HepG2 (cell line): ENCODE data around the gene CALM1. TPM values are rescaled to one million over a fixed set of nuclear protein-coding genes. Genes with fewer than 3 reads are reported as not detected.

ENCODE experiments used
- FOXA3 ChIP-seq: IDR thresholded peaks from 2 replicates; pipeline ENCODE4 v1.6.1; 2016; ENCODE audit warnings: missing genetic modification reagents, missing compliant biosample characterization
- IKZF4 ChIP-seq: sonication (generic); formaldehyde crosslinking; IDR thresholded peaks from 2 replicates; pipeline ENCODE4 v1.5.1; 2020; ENCODE audit warnings: borderline replicate concordance, mild to moderate bottlenecking, low read depth, missing genetic modification reagents; ENCODE audit errors: not compliant biosample characterization
- MIER2 ChIP-seq: IDR thresholded peaks from 2 replicates; pipeline ENCODE4 v1.6.1; 2016; ENCODE audit warnings: missing biosample characterization, missing genetic modification reagents
- PCBP1 ChIP-seq: fragments of 200-400 bp; formaldehyde crosslinking; IDR thresholded peaks from 2 replicates; pipeline ENCODE4 v1.6.1; 2017; ENCODE audit warnings: mild to moderate bottlenecking, low read depth, low read length, borderline replicate concordance
- POLR2A ChIP-seq, 2 experiments: IDR thresholded peaks; 2 replicates each; pipeline ENCODE4 v1.6.1; 2011; ENCODE audit warnings: low read depth in 2 of 2, low read length in 2 of 2, mild to moderate bottlenecking in 1 of 2, moderate library complexity in 1 of 2; ENCODE audit not compliant: insufficient read depth in 1 of 2
- STAT5B ChIP-seq: sonication (generic); formaldehyde crosslinking; IDR thresholded peaks from 2 replicates; pipeline ENCODE4 v1.4.0; 2020; ENCODE audit warnings: missing genetic modification reagents
- ZNF207 ChIP-seq: fragments of 450-650 bp; IDR thresholded peaks from 2 replicates; pipeline ENCODE4 v1.6.1; 2016; ENCODE audit warnings: antibody characterized with exemption, borderline replicate concordance
- ZSCAN20 ChIP-seq: sonication (generic); formaldehyde crosslinking; IDR thresholded peaks from 2 replicates; pipeline ENCODE4 v1.4.0; 2020; ENCODE audit warnings: missing genetic modification reagents, mild to moderate bottlenecking, borderline replicate concordance
- ZSCAN29 ChIP-seq: sonication (generic); formaldehyde crosslinking; conservative IDR thresholded peaks from 2 replicates; pipeline ENCODE4 v1.4.0; 2020; ENCODE audit warnings: mild to moderate bottlenecking, missing genetic modification reagents
- polyA plus RNA-seq, 8 experiments: library from polyadenylated mRNA; depleted of rRNA in 3 of 8; stranded (reverse) in 7 of 8; unstranded in 1 of 8; fragments of >200 nt; fragmentation: Illumina TruSeq in 4 of 8; extraction: Trizol in 4 of 8; gene quantifications; 2 replicates each; pipeline versions ENCODE4 v1.2.1 to v1.2.3, GENCODE V29; 2011 to 2016; ENCODE audit warnings: low read depth in 4 of 8, missing spikeins in 1 of 8, mixed read lengths in 1 of 8; ENCODE audit not compliant: insufficient read depth in 1 of 8
- total RNA-seq, 5 experiments: library from RNA; depleted of rRNA; stranded (reverse); fragments of >200 nt; fragmentation: Illumina TruSeq; extraction: Trizol; gene quantifications; 2 replicates each; pipeline ENCODE4 v1.2.3, GENCODE V29; 2016; ENCODE audit warnings: low read depth in 1 of 5
- TF ChIP-seq, protein P1 (sequence below): IDR thresholded peaks from 2 replicates; pipeline ENCODE4 v1.6.1; 2012; ENCODE audit warnings: inconsistent platforms
- TF ChIP-seq, protein P2 (sequence below): sonication (generic); formaldehyde crosslinking; IDR thresholded peaks from one replicate; pipeline ENCODE4 v1.5.1; 2020; ENCODE audit warnings: mild to moderate bottlenecking, missing genetic modification reagents; ENCODE audit errors: not compliant biosample characterization
- TF ChIP-seq, protein P3 (sequence below): sonication (generic); formaldehyde crosslinking; IDR thresholded peaks from 2 replicates; pipeline ENCODE4 v1.8.1; 2022; ENCODE audit warnings: mild to moderate bottlenecking, missing genetic modification reagents
- TF ChIP-seq, protein P4 (sequence below): sonication (generic); formaldehyde crosslinking; IDR thresholded peaks from 2 replicates; pipeline ENCODE4 v1.4.0; 2020; ENCODE audit warnings: missing genetic modification reagents, mild to moderate bottlenecking, borderline replicate concordance
- TF ChIP-seq, protein P5 (sequence below): sonication (generic); formaldehyde crosslinking; IDR thresholded peaks from 2 replicates; pipeline ENCODE4 v1.8.1; 2023; ENCODE audit warnings: mild to moderate bottlenecking, inconsistent platforms, moderate library complexity, missing genetic modification reagents, borderline replicate concordance

CALM1 gene
- total and polyA plus RNA-seq, 2 of the 13 experiments (the other 11 are each of a cell fraction or from before 2014, with no cell fraction given) = 110 to 238 TPM

DNA sequence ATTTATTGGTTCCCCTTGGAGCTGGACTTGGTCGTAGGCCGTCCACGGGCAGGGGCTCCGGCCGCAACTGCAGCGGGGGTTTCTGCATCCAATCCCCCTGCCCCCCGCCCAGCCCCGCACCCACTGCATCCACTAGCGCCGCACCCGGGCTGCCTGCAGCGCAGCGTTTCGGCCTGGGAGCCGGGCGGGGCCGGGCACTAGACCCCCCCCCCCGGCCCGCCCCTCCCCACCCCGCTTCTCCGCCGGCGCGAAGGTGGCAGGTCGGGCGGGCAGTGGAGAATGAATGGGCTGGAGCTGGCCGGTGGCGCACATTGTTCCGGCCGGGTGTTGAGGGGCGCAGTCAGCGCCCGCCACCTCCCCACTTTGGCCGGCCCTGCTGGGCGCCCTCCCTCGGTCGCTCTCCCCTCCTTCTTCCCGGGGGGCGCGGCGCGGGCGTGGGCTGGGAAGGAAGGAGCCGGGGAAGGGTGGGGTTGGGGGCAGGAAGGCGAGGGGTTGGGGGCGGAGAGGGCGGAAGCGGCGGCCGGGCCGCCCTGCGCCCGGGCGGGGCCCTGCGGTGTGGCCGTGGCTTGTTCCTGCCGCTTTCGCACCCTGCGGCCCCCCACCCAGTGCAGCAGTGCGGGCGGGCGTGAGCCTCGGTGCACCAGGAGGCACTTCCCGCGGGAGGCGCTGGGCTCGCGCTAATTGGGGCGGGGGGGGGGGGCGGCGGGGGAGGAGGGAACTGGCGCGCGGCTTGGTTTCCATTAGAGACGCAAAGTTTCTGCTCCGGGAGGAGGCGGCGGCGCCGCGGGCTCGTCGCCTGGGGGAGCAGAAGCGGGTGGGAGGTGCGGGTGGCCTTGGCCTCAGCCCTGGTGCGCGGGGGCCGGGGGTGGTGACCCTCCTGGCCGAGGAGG is 841 bp downstream of the CALM1 start (continued):
- TF ChIP-seq ZSCAN29 (CRISPR knock-in tag) = no peak
- TF ChIP-seq STAT5B = no peak
- TF ChIP-seq, protein P1, sequence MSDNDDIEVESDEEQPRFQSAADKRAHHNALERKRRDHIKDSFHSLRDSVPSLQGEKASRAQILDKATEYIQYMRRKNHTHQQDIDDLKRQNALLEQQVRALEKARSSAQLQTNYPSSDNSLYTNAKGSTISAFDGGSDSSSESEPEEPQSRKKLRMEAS = peak; percentile 14; the same call in 1 of the 2 replicates
- TF ChIP-seq, protein P2, sequence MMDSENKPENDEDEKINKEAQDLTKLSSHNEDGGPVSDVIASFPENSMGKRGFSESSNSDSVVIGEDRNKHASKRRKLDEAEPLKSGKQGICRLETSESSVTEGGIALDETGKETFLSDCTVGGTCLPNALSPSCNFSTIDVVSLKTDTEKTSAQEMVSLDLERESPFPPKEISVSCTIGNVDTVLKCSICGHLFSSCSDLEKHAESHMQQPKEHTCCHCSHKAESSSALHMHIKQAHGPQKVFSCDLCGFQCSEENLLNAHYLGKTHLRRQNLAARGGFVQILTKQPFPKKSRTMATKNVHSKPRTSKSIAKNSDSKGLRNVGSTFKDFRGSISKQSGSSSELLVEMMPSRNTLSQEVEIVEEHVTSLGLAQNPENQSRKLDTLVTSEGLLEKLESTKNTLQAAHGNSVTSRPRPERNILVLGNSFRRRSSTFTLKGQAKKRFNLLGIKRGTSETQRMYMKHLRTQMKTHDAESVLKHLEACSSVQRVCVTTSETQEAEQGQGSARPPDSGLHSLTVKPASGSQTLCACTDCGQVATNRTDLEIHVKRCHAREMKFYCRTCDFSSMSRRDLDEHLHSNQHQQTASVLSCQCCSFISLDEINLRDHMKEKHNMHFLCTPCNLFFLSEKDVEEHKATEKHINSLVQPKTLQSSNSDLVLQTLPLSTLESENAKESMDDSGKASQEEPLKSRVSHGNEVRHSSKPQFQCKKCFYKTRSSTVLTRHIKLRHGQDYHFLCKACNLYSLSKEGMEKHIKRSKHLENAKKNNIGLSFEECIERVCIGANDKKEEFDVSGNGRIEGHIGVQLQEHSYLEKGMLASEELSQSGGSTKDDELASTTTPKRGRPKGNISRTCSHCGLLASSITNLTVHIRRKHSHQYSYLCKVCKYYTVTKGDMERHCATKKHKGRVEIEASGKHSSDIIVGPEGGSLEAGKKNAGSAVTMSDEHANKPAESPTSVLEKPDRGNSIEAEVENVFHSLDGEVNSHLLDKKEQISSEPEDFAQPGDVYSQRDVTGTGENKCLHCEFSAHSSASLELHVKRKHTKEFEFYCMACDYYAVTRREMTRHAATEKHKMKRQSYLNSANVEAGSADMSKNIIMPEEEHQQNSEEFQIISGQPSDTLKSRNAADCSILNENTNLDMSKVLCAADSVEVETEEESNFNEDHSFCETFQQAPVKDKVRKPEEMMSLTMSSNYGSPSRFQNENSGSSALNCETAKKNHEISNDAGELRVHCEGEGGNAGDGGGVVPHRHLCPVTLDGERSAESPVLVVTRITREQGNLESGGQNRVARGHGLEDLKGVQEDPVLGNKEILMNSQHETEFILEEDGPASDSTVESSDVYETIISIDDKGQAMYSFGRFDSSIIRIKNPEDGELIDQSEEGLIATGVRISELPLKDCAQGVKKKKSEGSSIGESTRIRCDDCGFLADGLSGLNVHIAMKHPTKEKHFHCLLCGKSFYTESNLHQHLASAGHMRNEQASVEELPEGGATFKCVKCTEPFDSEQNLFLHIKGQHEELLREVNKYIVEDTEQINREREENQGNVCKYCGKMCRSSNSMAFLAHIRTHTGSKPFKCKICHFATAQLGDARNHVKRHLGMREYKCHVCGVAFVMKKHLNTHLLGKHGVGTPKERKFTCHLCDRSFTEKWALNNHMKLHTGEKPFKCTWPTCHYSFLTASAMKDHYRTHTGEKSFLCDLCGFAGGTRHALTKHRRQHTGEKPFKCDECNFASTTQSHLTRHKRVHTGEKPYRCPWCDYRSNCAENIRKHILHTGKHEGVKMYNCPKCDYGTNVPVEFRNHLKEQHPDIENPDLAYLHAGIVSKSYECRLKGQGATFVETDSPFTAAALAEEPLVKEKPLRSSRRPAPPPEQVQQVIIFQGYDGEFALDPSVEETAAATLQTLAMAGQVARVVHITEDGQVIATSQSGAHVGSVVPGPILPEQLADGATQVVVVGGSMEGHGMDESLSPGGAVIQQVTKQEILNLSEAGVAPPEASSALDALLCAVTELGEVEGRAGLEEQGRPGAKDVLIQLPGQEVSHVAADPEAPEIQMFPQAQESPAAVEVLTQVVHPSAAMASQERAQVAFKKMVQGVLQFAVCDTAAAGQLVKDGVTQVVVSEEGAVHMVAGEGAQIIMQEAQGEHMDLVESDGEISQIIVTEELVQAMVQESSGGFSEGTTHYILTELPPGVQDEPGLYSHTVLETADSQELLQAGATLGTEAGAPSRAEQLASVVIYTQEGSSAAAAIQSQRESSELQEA (CRISPR knock-in tag) = no peak
- TF ChIP-seq, protein P3, sequence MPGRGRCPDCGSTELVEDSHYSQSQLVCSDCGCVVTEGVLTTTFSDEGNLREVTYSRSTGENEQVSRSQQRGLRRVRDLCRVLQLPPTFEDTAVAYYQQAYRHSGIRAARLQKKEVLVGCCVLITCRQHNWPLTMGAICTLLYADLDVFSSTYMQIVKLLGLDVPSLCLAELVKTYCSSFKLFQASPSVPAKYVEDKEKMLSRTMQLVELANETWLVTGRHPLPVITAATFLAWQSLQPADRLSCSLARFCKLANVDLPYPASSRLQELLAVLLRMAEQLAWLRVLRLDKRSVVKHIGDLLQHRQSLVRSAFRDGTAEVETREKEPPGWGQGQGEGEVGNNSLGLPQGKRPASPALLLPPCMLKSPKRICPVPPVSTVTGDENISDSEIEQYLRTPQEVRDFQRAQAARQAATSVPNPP (CRISPR knock-in tag) = no peak
- TF ChIP-seq PCBP1 = 0 out of 2 replicates have a peak, but pooled peaks have one; percentile 27
- no peak for TF ChIP-seq ZNF207
- no peak for TF ChIP-seq IKZF4
- TF ChIP-seq ZSCAN20 (CRISPR knock-in tag) = no peak
- TF ChIP-seq MIER2 (CRISPR knock-in tag) = no peak
- no peak for TF ChIP-seq FOXA3 (CRISPR knock-in tag)
- TF ChIP-seq, protein P4, sequence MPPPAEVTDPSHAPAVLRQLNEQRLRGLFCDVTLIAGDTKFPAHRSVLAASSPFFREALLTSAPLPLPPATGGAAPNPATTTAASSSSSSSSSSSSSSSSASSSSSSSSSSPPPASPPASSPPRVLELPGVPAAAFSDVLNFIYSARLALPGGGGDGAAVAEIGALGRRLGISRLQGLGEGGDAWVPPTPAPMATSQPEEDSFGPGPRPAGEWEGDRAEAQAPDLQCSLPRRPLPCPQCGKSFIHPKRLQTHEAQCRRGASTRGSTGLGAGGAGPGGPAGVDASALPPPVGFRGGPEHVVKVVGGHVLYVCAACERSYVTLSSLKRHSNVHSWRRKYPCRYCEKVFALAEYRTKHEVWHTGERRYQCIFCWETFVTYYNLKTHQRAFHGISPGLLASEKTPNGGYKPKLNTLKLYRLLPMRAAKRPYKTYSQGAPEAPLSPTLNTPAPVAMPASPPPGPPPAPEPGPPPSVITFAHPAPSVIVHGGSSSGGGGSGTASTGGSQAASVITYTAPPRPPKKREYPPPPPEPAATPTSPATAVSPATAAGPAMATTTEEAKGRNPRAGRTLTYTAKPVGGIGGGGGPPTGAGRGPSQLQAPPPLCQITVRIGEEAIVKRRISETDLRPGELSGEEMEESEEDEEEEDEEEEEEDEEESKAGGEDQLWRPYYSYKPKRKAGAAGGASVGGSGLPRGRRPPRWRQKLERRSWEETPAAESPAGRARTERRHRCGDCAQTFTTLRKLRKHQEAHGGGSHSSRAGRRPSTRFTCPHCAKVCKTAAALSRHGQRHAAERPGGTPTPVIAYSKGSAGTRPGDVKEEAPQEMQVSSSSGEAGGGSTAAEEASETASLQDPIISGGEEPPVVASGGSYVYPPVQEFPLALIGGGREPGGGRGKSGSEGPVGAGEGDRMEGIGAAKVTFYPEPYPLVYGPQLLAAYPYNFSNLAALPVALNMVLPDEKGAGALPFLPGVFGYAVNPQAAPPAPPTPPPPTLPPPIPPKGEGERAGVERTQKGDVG = no peak
- peak in 1 of 2 experiments; percentile 15; a peak in 2 of 4 replicates for TF ChIP-seq POLR2A (IDR thresholded peaks at IDR 0.05; ENCODE audit: insufficient read depth in 1 of 2, low read depth in 2 of 2, low read length in 2 of 2)
- TF ChIP-seq, protein P5, sequence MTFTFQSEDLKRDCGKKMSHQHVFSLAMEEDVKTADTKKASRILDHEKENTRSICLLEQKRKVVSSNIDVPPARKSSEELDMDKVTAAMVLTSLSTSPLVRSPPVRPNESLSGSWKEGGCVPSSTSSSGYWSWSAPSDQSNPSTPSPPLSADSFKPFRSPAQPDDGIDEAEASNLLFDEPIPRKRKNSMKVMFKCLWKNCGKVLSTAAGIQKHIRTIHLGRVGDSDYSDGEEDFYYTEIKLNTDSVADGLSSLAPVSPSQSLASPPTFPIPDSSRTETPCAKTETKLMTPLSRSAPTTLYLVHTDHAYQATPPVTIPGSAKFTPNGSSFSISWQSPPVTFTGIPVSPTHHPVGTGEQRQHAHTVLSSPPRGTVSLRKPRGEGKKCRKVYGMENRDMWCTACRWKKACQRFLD (CRISPR knock-in tag) = no peak
